ENCODE measurements around the gene SCFD2.

DNA sequence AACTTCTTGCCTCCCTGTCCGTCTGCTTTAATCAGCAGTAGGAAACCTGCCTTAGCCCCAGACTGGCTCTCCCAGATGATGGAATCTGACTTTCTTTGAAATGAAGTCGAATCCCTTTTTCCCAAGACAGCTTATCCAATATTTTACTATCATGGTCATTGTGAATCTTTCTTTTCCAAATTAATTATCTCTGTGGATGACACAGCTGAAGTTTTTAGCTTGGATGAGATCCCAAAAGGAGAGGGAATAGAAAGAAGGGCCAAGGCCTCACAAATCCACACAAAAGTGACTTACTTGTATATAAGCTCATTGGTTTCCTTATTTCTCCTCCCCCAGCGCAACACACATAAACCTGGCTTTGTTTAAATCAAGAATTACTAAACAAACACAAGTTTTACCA lies 403.1 kb downstream of the SCFD2 start:
- TF ChIP-seq TAF1 (IDR thresholded peaks at IDR 0.05; ENCODE audit: borderline replicate concordance, insufficient read depth, low read length): no peak
- no peak for TF ChIP-seq POLR2AphosphoS5 (IDR thresholded peaks at IDR 0.05; ENCODE audit: low read depth, low read length)
- TF ChIP-seq, protein P1, sequence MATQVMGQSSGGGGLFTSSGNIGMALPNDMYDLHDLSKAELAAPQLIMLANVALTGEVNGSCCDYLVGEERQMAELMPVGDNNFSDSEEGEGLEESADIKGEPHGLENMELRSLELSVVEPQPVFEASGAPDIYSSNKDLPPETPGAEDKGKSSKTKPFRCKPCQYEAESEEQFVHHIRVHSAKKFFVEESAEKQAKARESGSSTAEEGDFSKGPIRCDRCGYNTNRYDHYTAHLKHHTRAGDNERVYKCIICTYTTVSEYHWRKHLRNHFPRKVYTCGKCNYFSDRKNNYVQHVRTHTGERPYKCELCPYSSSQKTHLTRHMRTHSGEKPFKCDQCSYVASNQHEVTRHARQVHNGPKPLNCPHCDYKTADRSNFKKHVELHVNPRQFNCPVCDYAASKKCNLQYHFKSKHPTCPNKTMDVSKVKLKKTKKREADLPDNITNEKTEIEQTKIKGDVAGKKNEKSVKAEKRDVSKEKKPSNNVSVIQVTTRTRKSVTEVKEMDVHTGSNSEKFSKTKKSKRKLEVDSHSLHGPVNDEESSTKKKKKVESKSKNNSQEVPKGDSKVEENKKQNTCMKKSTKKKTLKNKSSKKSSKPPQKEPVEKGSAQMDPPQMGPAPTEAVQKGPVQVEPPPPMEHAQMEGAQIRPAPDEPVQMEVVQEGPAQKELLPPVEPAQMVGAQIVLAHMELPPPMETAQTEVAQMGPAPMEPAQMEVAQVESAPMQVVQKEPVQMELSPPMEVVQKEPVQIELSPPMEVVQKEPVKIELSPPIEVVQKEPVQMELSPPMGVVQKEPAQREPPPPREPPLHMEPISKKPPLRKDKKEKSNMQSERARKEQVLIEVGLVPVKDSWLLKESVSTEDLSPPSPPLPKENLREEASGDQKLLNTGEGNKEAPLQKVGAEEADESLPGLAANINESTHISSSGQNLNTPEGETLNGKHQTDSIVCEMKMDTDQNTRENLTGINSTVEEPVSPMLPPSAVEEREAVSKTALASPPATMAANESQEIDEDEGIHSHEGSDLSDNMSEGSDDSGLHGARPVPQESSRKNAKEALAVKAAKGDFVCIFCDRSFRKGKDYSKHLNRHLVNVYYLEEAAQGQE (IDR thresholded peaks at IDR 0.05; ENCODE audit: insufficient read depth in 1 of 2, low read depth in 2 of 2, low read length in 2 of 2): no peak

Measured in PFSK-1 (cell line).